HG03039 (cell line): ENCODE measurements around the gene MYO7B.

Source experiments
- ATAC-seq: cut with Tn5 transposase; IDR thresholded peaks from one replicate; pipeline ENCODE4 v1.9.1; 2021; ENCODE audit warnings: mild to moderate bottlenecking, moderate library complexity; ENCODE audit not compliant: unreplicated experiment

MYO7B gene

GRCh38 chr2:127623388-127624319 is 88.2 kb downstream of the MYO7B start:
- no peak for ATAC-seq

GRCh38 chr2:127624320-127624755 is 88.9 kb downstream of the MYO7B start:
- no peak for ATAC-seq

- ATAC-seq, result no peak
These were observed 89.5 kb downstream of the MYO7B start for GRCh38 chr2:127624756-127625571.

GRCh38 chr2:127625572-127625951 is 90.1 kb downstream of the MYO7B start:
- ATAC-seq, result no peak

- ATAC-seq, result no peak
These were observed 90.7 kb downstream of the MYO7B start for GRCh38 chr2:127626175-127626574.

GRCh38 chr2:127626917-127627739 is 91.6 kb downstream of the MYO7B start:
- no peak for ATAC-seq

GRCh38 chr2:127627740-127628571 is 92.5 kb downstream of the MYO7B start:
- no peak for ATAC-seq

GRCh38 chr2:127628767-127629614 is 93.5 kb downstream of the MYO7B start:
- ATAC-seq, result no peak

GRCh38 chr2:127629637-127630036 is 94.2 kb downstream of the MYO7B start:
- no peak for ATAC-seq

- no peak for ATAC-seq
These were observed 94.8 kb downstream of the MYO7B start for GRCh38 chr2:127630096-127630863.

- ATAC-seq, result no peak
These were observed 95.5 kb downstream of the MYO7B start for GRCh38 chr2:127630864-127631540.

GRCh38 chr2:127631541-127631996 is 96.1 kb downstream of the MYO7B start:
- no peak for ATAC-seq

- ATAC-seq, result no peak
These were observed 96.6 kb downstream of the MYO7B start for GRCh38 chr2:127631997-127632581.

- no peak for ATAC-seq
These were observed 97.4 kb downstream of the MYO7B start for GRCh38 chr2:127632592-127633489.

- no peak for ATAC-seq
These were observed 98.1 kb downstream of the MYO7B start for GRCh38 chr2:127633556-127634065.

GRCh38 chr2:127634066-127634617 is 98.7 kb downstream of the MYO7B start:
- ATAC-seq, result no peak
